GM18867 (cell line): ENCODE results near the gene SEC24B.
A peak's percentile ranks its signal among the peaks of the same experiment; 100 is the strongest.
"Not testable (repeated sequence)": the region's sequence is repeated elsewhere in the genome, so short reads cannot be mapped to it uniquely, and the experiment has no call there.

Experiments
- ATAC-seq: cut with Tn5 transposase; IDR thresholded peaks from one replicate; pipeline ENCODE4 v1.9.1; 2021; ENCODE audit warnings: mild to moderate bottlenecking, moderate library complexity; ENCODE audit not compliant: unreplicated experiment

Gene SEC24B

GRCh38 chr4:109497511-109497910, 63.9 kb downstream of the SEC24B start:
- ATAC-seq, result no peak

GRCh38 chr4:109499513-109499912, 65.9 kb downstream of the SEC24B start:
- ATAC-seq, result no peak

GRCh38 chr4:109506890-109507289, 73.3 kb downstream of the SEC24B start:
- ATAC-seq, result no peak

GRCh38 chr4:109510687-109511086, 77.1 kb downstream of the SEC24B start:
- no peak for ATAC-seq

DNA sequence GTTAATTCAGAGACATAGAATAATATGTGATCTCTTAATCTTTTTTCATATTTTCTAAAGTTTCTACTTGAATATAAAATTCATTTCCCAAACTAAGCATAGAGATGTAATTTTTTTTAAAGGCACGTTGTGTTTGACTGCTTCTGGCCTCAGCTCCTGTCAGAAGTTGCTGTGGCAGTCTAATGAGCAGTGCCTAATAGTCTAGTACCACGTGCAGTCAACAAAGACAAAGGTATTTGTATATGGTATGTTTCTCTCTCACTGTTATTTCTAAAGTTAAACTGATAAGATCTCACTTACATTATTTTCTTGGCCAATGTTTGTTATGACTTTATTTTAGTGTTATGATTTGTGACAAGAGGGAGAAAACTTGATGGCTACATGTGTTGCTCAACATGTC, 77.8 kb downstream of the SEC24B start:
- ATAC-seq, result no peak

- ATAC-seq, result not testable (repeated sequence)
Measured at GRCh38 chr4:109513368-109513767, 79.8 kb downstream of the SEC24B start.

GRCh38 chr4:109532182-109532581, 98.6 kb downstream of the SEC24B start:
- ATAC-seq, result no peak

- ATAC-seq, result no peak
Measured at GRCh38 chr4:109545401-109545800, 111.8 kb downstream of the SEC24B start.

- no peak for ATAC-seq
Measured at GRCh38 chr4:109547394-109547793, 113.8 kb downstream of the SEC24B start.

DNA sequence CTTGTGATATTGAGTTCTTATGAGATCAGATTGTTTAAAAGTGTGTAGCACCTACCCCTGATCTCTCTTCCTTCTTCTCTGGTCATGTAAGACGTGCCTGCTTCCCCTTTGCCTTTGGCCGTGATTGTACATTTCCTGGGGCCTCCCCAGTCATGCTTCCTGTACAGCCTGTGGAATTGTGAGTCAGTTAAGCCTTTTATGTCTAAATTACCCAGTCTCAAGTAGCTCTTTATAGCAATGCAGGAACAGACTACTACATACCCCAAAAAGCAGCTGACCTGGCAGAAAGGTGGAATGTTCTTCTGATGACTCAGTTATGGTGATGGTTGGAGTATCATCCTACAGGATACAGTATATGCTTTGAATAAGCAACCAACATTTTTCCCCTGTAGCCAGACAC, 115.0 kb downstream of the SEC24B start:
- ATAC-seq, result no peak

DNA sequence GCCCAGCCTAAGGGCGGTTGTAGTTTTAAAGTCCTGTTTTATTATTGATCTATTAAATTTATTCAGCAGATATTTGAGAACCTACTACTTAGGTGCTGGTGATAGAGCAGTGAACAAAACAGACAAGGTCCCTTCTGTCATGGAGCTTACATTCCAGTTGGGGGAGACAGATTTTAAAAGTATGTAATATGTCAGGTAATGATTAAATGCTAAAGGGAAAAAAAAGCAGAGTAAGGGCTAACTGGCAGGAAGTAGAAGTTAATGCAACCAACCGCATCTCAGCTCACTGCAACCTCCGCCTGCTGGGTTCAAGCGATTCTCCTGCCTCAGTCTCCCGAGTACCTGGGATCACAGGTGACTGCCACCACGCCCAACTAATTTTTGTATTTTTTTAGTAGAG, 118.6 kb downstream of the SEC24B start:
- no peak for ATAC-seq

DNA sequence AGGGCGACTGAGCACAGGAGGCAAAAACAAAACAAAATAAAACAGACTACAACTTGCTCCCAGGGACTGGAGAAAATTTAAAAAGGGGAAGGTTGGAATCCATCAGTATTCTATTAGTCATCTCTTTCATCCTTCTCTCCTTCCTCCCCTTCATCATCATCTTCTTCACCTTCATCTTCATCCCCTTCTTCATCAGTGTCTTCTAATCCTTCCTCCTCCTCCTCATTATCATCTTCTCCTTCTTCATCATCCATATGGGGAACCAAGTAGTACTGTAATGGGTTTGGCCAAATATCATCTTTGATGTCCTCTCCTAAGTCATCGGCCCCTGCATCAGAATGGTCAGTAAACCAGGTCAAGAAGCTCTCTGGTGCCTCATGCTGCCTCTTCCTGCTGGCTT, 119.5 kb downstream of the SEC24B start:
- no peak for ATAC-seq

- ATAC-seq, result no peak
Measured at GRCh38 chr4:109554971-109555370, 121.4 kb downstream of the SEC24B start.

GRCh38 chr4:109557433-109557832, 123.8 kb downstream of the SEC24B start:
- no peak for ATAC-seq

GRCh38 chr4:109558095-109558494, 124.5 kb downstream of the SEC24B start:
- ATAC-seq, result not testable (repeated sequence)

DNA sequence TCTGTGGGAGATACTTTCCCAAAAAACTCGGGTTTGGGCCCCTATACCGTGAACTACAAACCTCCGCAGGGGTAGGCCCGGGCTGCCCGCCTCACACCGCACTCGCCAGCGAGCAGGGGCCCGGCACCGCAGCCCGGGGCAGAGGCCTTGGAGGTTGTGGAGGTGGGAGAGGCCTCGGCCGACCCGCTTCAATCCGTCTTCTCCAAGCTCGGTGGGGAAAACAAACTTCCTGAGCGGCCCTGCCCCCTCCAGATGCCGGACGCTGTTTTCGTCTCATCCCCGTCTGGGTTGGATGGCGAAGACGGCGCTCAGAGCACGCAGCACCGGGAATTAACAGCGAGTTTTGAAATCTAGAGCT, 126.0 kb downstream of the SEC24B start:
- peak; percentile 25 for ATAC-seq

GRCh38 chr4:109559983-109560686, 126.5 kb downstream of the SEC24B start, which contains the start of gene MCUB:
MCUB (plus strand) TSS chr4:109560246; CDS start chr4:109560338, 92 bp downstream.
- ATAC-seq, result peak; percentile 92

GRCh38 chr4:109560687-109561461, 127.3 kb downstream of the SEC24B start:
- ATAC-seq, result peak; percentile 68

- ATAC-seq, result no peak
Measured at GRCh38 chr4:109562457-109563239, 129.0 kb downstream of the SEC24B start.

- ATAC-seq, result no peak
Measured at GRCh38 chr4:109571494-109571893, 137.9 kb downstream of the SEC24B start.

- no peak for ATAC-seq
Measured at GRCh38 chr4:109572154-109572553, 138.5 kb downstream of the SEC24B start.

DNA sequence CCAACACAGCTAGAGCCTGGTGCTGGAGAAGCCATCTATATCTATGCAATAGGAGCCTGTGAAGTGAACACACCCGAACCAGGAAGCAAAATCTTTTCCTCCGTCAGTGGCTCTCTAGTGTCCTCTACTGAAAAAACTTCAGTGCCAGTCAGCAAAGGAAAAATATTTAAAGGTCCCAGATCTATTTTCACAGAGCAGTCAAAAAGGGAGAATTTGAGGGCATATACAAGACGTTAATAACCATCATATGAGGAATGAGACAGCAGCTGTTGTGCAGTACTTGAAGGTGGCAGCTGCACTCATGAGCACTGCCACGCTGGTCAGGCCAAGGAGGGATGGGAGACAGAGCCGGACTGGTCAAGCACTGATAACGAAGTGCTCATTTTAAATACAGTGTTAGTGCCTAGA, 140.8 kb downstream of the SEC24B start:
- ATAC-seq, result no peak
